ENCODE results near the gene KCNIP2. TPM values are rescaled to one million over a fixed set of nuclear protein-coding genes. Genes with fewer than 3 reads are reported as not detected.
A peak's percentile ranks its signal among the peaks of the same experiment; 100 is the strongest.

Gene KCNIP2
- 1 to 10 TPM; 3.1 to 4.1 TPM for total RNA-seq

- H3K9me3 Mint-ChIP-seq, result no peaks in the 10 kb centered on the region
- POLR2A ChIA-PET, result interaction anchor here (1.4 kb wide), 1 partner anchor 25 kb away, joined by 5 read pairs; the partner anchor contains the start of gene OGA
- H3K27me3 Mint-ChIP-seq, result peaks cover 21% of the 10 kb centered on the region
- ATAC-seq (ENCODE audit: low read depth) (peak; percentile 11), DNase-seq (peak; percentile 58)
- peak within 1 kb of the TSS; percentile 59 for H3K4me3 Mint-ChIP-seq
- H3K36me3 Mint-ChIP-seq, result no peaks in the 10 kb centered on the region
- H3K27ac Mint-ChIP-seq, result no peak within 1 kb of the TSS
- H3K4me1 Mint-ChIP-seq, result peaks cover 31% of the 10 kb centered on the region
These were observed at the start of gene KCNIP2 for GRCh38 chr10:101843032-101844021. TSS of gene KCNIP2 (minus strand) at chr10:101843800. CDS start at chr10:101843568, 232 bp downstream.

DNA sequence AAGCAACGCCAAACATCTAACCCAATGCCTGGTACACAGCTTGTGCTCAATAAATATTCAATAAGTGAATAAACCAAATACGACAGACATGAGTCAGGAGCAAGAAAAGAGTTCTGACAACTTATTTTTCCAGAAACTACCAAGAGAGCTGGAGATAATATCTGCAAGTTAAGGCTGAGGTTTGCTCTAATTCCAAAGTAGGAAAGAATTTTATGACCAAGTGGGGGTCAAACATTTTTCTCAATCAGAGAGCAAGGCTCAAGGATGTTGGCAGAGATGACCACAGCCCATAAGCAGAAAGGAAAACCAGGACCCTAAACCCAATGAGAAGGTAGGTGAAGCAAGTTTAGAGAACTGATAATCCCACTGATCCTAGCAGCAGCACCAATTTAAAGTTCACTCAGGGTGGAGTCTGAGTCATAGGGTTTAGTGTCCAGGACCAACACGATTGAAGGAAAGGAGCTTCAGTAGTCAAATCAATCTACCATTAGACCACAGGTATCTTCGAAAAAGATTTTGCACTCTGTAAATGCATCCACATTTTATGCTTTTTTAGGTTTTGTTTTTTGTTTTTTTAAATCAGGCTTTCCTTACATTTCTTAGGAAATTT, 49.3 kb upstream of the KCNIP2 start:
- ATAC-seq (ENCODE audit: low read depth) (no peak), DNase-seq (no peak)
- H3K4me3 Mint-ChIP-seq, result no peak overlapping the region
- no peaks in the 10 kb centered on the region for H3K27me3 Mint-ChIP-seq
- no peak overlapping the region for H3K27ac Mint-ChIP-seq
- peaks cover 4% of the 10 kb centered on the region for H3K4me1 Mint-ChIP-seq
- H3K9me3 Mint-ChIP-seq, result no peaks in the 10 kb centered on the region
- H3K36me3 Mint-ChIP-seq, result peaks cover 2% of the 10 kb centered on the region
- POLR2A ChIA-PET, result no interaction called here

DNA sequence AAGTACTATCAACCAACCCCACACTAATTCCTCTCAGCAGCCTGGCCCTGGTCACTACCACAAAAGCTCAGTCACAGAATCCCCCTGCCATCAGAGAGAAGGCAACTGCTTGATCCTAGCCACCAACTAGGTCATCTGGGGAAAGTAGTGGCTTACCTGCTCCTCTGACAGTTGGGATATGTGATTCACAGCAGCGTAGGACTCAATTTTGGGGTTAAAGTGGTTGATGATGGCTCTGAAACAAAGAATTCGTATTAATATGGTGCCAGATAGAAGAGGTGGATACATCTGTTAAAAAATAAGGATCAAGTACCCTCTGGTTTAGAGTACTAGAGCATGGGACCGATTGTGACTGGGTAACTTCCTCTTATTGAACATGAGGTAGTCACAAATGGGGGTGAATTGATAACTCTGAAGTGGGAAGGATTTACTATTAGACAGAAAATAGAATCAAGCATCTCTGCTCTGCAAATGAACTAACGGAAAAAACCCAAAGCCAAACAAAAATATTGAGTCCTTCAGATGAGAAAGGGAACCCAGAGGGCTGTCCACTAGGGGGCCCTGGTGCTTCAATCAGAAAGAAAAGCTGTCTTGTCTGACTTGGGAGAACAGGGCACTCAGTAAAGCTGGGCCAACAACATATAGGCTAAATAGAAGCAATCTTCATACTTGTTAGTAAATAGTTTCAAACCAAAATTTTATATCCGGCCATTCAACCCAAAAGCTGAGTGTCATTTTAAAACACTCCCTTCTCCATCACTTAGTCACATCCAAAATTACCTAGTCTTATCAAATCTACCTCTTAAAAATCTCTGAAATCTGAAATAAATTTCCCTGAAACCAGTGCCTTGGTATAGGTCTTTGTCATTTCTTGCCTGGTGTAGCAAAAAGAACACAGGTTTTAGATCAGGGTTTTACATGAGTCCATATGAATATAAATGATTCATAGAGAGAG, 45.9 kb upstream of the KCNIP2 start:
- POLR2A ChIA-PET, result no interaction called here
- Mint-ChIP-seq H3K27me3 (no peaks in the 10 kb centered on the region), H3K27ac (no peak overlapping the region), H3K9me3 (no peaks in the 10 kb centered on the region), H3K4me1 (no peaks in the 10 kb centered on the region), H3K4me3 (no peak overlapping the region), H3K36me3 (peaks cover 8% of the 10 kb centered on the region)
- DNase-seq (peak; percentile 61), ATAC-seq (ENCODE audit: low read depth) (peak; percentile 77)

- DNase-seq (no peak), ATAC-seq (ENCODE audit: low read depth) (no peak)
- POLR2A ChIA-PET, result no interaction called here
- Mint-ChIP-seq H3K4me1 (no peaks in the 10 kb centered on the region), H3K36me3 (peaks cover 8% of the 10 kb centered on the region), H3K27ac (no peak overlapping the region), H3K27me3 (no peaks in the 10 kb centered on the region), H3K9me3 (no peaks in the 10 kb centered on the region), H3K4me3 (no peak overlapping the region)
These were observed 44.8 kb upstream of the KCNIP2 start for GRCh38 chr10:101888251-101888949.

- Mint-ChIP-seq H3K27ac (no peak overlapping the region), H3K36me3 (peaks cover 8% of the 10 kb centered on the region), H3K4me1 (no peaks in the 10 kb centered on the region), H3K27me3 (no peaks in the 10 kb centered on the region), H3K4me3 (no peak overlapping the region), H3K9me3 (no peaks in the 10 kb centered on the region)
- POLR2A ChIA-PET, result no interaction called here
- DNase-seq (no peak), ATAC-seq (ENCODE audit: low read depth) (no peak)
These were observed 44.2 kb upstream of the KCNIP2 start for GRCh38 chr10:101887775-101888174.

- POLR2A ChIA-PET, result no interaction called here
- peaks cover 8% of the 10 kb centered on the region for H3K36me3 Mint-ChIP-seq
- H3K27ac Mint-ChIP-seq, result no peak overlapping the region
These were observed 43.1 kb upstream of the KCNIP2 start for GRCh38 chr10:101886521-101887312.

GRCh38 chr10:101881036-101881774, 37.6 kb upstream of the KCNIP2 start:
- Mint-ChIP-seq H3K27ac (no peak overlapping the region), H3K36me3 (peaks cover 6% of the 10 kb centered on the region), H3K4me1 (peaks cover 4% of the 10 kb centered on the region), H3K27me3 (no peaks in the 10 kb centered on the region), H3K4me3 (no peak overlapping the region), H3K9me3 (no peaks in the 10 kb centered on the region)
- ATAC-seq (ENCODE audit: low read depth) (no peak), DNase-seq (no peak)
- POLR2A ChIA-PET, result no interaction called here

More at GRCh38 chr10:101886521-101887312, 43.1 kb upstream of the KCNIP2 start:
- Mint-ChIP-seq H3K4me3 (no peak overlapping the region), H3K9me3 (no peaks in the 10 kb centered on the region), H3K27me3 (no peaks in the 10 kb centered on the region), H3K4me1 (no peaks in the 10 kb centered on the region)
- no peak for ATAC-seq (ENCODE audit: low read depth)
- DNase-seq, result no peak

DNA sequence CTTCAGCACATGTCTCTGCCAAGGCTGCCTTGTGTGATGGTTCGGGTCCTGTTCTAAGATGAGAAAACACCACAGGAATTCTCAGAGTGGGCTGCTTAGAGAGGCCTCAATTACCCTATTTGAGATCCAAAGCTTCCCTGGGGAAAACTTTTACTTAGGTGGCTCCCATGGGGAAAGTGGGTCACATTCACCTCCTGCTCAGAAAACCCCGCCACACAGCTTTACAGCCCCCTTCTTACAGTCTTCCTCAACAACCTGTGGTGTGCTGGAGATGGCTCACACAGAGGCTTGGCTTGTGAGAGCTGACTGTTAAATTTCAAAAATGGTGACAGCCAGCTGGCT, 36.6 kb upstream of the KCNIP2 start:
- H3K4me1 Mint-ChIP-seq, result peaks cover 11% of the 10 kb centered on the region
- peaks cover 3% of the 10 kb centered on the region for H3K36me3 Mint-ChIP-seq
- H3K27ac Mint-ChIP-seq, result no peak overlapping the region
- H3K9me3 Mint-ChIP-seq, result no peaks in the 10 kb centered on the region
- no peaks in the 10 kb centered on the region for H3K27me3 Mint-ChIP-seq
- H3K4me3 Mint-ChIP-seq, result no peak overlapping the region
- POLR2A ChIA-PET, result no interaction called here
- ATAC-seq (ENCODE audit: low read depth), result no peak
- no peak for DNase-seq

DNA sequence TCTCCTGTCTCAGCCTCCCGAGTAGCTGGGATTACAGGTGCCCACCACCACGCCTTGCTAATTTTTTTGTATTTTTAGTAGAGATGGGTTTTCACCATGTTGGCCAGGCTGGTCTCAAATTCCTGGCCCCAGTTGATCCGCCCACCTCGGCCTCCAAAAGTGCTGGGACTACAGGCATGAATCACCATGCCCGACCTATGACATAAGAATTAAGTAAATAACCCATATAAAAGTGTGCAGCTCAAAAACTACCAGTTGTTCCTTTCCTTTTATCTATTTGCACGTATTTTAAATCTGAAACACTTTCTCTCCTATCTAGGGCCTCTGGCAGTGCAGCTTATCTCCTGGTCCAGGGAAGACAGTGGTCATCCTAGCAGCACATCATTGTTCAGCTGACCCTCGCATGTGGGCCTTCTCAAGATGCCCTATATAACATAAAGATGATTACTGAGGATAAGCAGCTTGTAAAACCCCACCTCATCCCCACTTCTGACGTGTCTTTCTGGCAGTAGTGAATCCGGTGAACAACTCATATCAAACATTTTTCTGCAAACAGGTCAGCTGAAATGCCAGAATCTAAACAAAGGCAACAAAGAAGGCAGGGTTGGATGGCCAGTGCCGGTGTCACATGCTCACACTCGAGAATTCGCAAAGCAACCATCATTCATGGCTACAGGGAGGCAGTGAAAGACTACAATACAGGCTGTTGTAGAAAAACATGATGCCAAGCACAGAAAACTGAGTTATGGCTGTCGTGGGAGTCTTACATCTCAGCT, 36.0 kb upstream of the KCNIP2 start:
- H3K9me3 Mint-ChIP-seq, result no peaks in the 10 kb centered on the region
- H3K27ac Mint-ChIP-seq, result no peak overlapping the region
- DNase-seq, result no peak
- H3K27me3 Mint-ChIP-seq, result no peaks in the 10 kb centered on the region
- H3K4me1 Mint-ChIP-seq, result peaks cover 16% of the 10 kb centered on the region
- no peak overlapping the region for H3K4me3 Mint-ChIP-seq
- H3K36me3 Mint-ChIP-seq, result peaks cover 3% of the 10 kb centered on the region
- ATAC-seq (ENCODE audit: low read depth), result no peak
- POLR2A ChIA-PET, result no interaction called here

- H3K27me3 Mint-ChIP-seq, result no peaks in the 10 kb centered on the region
- H3K9me3 Mint-ChIP-seq, result no peaks in the 10 kb centered on the region
- POLR2A ChIA-PET, result no interaction called here
- no peak overlapping the region for H3K4me3 Mint-ChIP-seq
- H3K27ac Mint-ChIP-seq, result no peak overlapping the region
- no peak for DNase-seq
- H3K36me3 Mint-ChIP-seq, result peaks cover 3% of the 10 kb centered on the region
- ATAC-seq (ENCODE audit: low read depth), result no peak
- H3K4me1 Mint-ChIP-seq, result peaks cover 17% of the 10 kb centered on the region
These were observed 35.3 kb upstream of the KCNIP2 start for GRCh38 chr10:101878869-101879268.

- Mint-ChIP-seq H3K36me3 (peaks cover 3% of the 10 kb centered on the region), H3K4me1 (peaks cover 15% of the 10 kb centered on the region), H3K27ac (no peak overlapping the region), H3K27me3 (no peaks in the 10 kb centered on the region), H3K4me3 (no peak overlapping the region), H3K9me3 (no peaks in the 10 kb centered on the region)
- ATAC-seq (ENCODE audit: low read depth) (peak; percentile 56), DNase-seq (no peak)
- POLR2A ChIA-PET, result no interaction called here
These were observed 31.6 kb upstream of the KCNIP2 start for GRCh38 chr10:101875068-101875688.
